Measurements from ENCODE around the gene KCNJ5. TPM values are rescaled to one million over a fixed set of nuclear protein-coding genes. Genes with fewer than 3 reads are reported as not detected.

The KCNJ5 gene
- total RNA-seq, 2 donors from 2014 or later: 0.60 to 1.1 TPM

DNA sequence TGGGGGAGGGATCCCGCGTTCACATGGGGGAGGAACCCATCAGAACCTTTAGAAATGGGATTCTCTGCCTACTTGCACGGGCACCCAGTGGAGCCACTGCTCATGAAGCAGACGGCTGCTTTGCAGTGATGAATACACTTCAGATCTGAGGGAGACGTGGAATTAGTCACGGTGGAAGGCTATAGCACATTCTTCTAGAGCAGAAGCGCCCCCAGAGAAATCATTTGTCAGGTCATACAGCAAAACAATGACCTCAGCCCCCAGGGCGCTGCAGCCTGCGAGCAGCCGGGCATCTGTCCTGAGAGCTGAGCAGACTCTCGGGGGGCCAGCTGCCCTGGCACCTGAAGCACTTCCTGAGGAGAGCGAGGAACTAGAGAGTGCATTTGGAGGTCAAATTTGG is 38.8 kb downstream of the KCNJ5 start:
- peaks cover 27% of the 10 kb centered on the region for H3K27me3 Mint-ChIP-seq (ENCODE audit: insufficient read depth)
- H3K27ac ChIP-seq (ENCODE audit: low read depth, low read length): peak overlapping the region; percentile 98
- no peak for DNase-seq
- no peaks in the 10 kb centered on the region for H3K4me1 ChIP-seq (ENCODE audit: control insufficient read depth, insufficient read depth, low read length)
- no peaks in the 10 kb centered on the region for H3K27me3 ChIP-seq (ENCODE audit: control insufficient read depth, insufficient read depth, low read length, poor library complexity, severe bottlenecking)
- no peaks in the 10 kb centered on the region for H3K36me3 ChIP-seq (ENCODE audit: control insufficient read depth, insufficient read depth, low read length)
- no peaks in the 10 kb centered on the region for H3K36me3 Mint-ChIP-seq (ENCODE audit: low read depth)
- no peak overlapping the region for H3K4me3 Mint-ChIP-seq
- no peaks in the 10 kb centered on the region for H3K9me3 ChIP-seq (ENCODE audit: control insufficient read depth, low read length)
- H3K4me3 ChIP-seq (ENCODE audit: low read length): no peak overlapping the region
- H3K9ac ChIP-seq (ENCODE audit: extremely low read depth, low read length, poor library complexity, severe bottlenecking): no peak overlapping the region
- H3K27ac Mint-ChIP-seq: no peak overlapping the region
- H3K9me3 Mint-ChIP-seq: no peaks in the 10 kb centered on the region
- H3K4me1 Mint-ChIP-seq: peaks cover 7% of the 10 kb centered on the region
- TF ChIP-seq, protein P1, sequence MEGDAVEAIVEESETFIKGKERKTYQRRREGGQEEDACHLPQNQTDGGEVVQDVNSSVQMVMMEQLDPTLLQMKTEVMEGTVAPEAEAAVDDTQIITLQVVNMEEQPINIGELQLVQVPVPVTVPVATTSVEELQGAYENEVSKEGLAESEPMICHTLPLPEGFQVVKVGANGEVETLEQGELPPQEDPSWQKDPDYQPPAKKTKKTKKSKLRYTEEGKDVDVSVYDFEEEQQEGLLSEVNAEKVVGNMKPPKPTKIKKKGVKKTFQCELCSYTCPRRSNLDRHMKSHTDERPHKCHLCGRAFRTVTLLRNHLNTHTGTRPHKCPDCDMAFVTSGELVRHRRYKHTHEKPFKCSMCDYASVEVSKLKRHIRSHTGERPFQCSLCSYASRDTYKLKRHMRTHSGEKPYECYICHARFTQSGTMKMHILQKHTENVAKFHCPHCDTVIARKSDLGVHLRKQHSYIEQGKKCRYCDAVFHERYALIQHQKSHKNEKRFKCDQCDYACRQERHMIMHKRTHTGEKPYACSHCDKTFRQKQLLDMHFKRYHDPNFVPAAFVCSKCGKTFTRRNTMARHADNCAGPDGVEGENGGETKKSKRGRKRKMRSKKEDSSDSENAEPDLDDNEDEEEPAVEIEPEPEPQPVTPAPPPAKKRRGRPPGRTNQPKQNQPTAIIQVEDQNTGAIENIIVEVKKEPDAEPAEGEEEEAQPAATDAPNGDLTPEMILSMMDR (conservative IDR thresholded peaks at IDR 0.05): no peak
- 51 to 69% methylated on average over 3 to 12 of the region's 12 CpGs for WGBS, 2 experiments (ENCODE audit: insufficient coverage in 1 of 2, insufficient read length in 1 of 2)

- H3K27me3 Mint-ChIP-seq (ENCODE audit: insufficient read depth): peaks cover 22% of the 10 kb centered on the region
- Histone ChIP-seq H3K9ac (ENCODE audit: extremely low read depth, low read length, poor library complexity, severe bottlenecking) (no peak overlapping the region), H3K4me3 (ENCODE audit: low read length) (no peak overlapping the region), H3K9me3 (ENCODE audit: control insufficient read depth, low read length) (no peaks in the 10 kb centered on the region), H3K4me1 (ENCODE audit: control insufficient read depth, insufficient read depth, low read length) (no peaks in the 10 kb centered on the region), H3K27ac (ENCODE audit: low read depth, low read length) (no peak overlapping the region), H3K36me3 (ENCODE audit: control insufficient read depth, insufficient read depth, low read length) (no peaks in the 10 kb centered on the region), H3K27me3 (ENCODE audit: control insufficient read depth, insufficient read depth, low read length, poor library complexity, severe bottlenecking) (no peaks in the 10 kb centered on the region)
- H3K9me3 Mint-ChIP-seq: no peaks in the 10 kb centered on the region
- H3K36me3 Mint-ChIP-seq (ENCODE audit: low read depth): no peaks in the 10 kb centered on the region
- no peak for DNase-seq
- H3K4me1 Mint-ChIP-seq: peaks cover 6% of the 10 kb centered on the region
- TF ChIP-seq, protein P1 (conservative IDR thresholded peaks at IDR 0.05): no peak
- 92 to 100% methylated on average over 1 to 2 of the region's 3 CpGs for WGBS, 2 experiments (ENCODE audit: insufficient coverage in 1 of 2, insufficient read length in 1 of 2)
- no peak overlapping the region for H3K27ac Mint-ChIP-seq
- H3K4me3 Mint-ChIP-seq: no peak overlapping the region
These were observed 39.9 kb downstream of the KCNJ5 start for GRCh38 chr11:128931066-128931465.

DNA sequence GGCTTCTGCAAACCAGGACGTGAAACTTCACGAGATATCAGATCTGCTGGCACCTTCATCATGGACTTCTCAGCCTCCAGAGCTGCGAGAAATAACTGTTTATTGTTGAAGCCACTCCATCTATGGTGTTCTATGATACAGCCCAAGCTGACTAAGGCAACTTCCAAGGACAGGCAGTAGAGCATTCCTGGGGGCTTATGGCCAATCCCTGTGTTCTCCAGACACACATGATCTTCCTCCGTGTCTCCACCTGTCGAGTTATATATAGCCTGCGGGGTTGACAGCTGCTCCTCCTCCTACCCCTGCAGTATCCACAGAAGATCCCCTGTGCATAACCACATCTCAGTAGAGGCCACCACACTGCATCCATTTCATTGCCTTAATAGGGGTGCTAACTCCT is 40.5 kb downstream of the KCNJ5 start:
- 91 to 98% methylated on average over 3 to 6 of the region's 6 CpGs for WGBS, 2 experiments (ENCODE audit: insufficient coverage in 1 of 2, insufficient read length in 1 of 2)
- no peak overlapping the region for H3K27ac ChIP-seq (ENCODE audit: low read depth, low read length)
- Mint-ChIP-seq H3K27me3 (ENCODE audit: insufficient read depth) (peaks cover 16% of the 10 kb centered on the region), H3K36me3 (ENCODE audit: low read depth) (no peaks in the 10 kb centered on the region), H3K27ac (no peak overlapping the region), H3K9me3 (no peaks in the 10 kb centered on the region), H3K4me1 (peaks cover 2% of the 10 kb centered on the region), H3K4me3 (no peak overlapping the region)
- no peak overlapping the region for H3K4me3 ChIP-seq (ENCODE audit: low read length)
- no peak overlapping the region for H3K9ac ChIP-seq (ENCODE audit: extremely low read depth, low read length, poor library complexity, severe bottlenecking)
- H3K27me3 ChIP-seq (ENCODE audit: control insufficient read depth, insufficient read depth, low read length, poor library complexity, severe bottlenecking): no peaks in the 10 kb centered on the region
- H3K9me3 ChIP-seq (ENCODE audit: control insufficient read depth, low read length): no peaks in the 10 kb centered on the region
- TF ChIP-seq, protein P1 (conservative IDR thresholded peaks at IDR 0.05): no peak
- DNase-seq: no peak
- no peaks in the 10 kb centered on the region for H3K36me3 ChIP-seq (ENCODE audit: control insufficient read depth, insufficient read depth, low read length)
- no peaks in the 10 kb centered on the region for H3K4me1 ChIP-seq (ENCODE audit: control insufficient read depth, insufficient read depth, low read length)
